ENCODE results near the gene SPACA5B.
"Not testable (repeated sequence)": the region's sequence is repeated elsewhere in the genome, so short reads cannot be mapped to it uniquely, and the experiment has no call there.

Gene SPACA5B
- total RNA-seq: 0 reads per million in 17 experiments

DNA sequence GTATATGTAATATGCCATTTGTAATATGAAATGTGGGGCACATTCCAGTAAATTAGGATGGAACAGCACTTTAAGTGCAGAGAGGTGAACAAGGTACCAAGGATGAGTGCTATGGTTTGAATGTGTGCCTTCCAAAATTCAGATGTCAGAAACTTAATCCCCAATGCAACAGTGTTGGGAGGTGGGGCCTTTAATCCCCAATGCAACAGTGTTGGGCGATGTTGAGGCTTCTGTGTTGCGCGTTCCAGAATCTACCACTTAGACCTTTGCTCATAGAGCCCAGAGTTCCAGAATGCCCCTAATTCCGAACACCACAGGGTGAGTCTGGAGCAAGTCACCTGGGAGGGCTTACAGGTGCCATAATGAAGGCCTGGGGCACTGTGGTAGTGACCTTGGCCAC is at the start of gene SPACA5B:
Gene SPACA5B (plus strand): TSS at position 301 of the 400 bp plus-strand sequence. CDS start 62 bp downstream, at position 363.
- DNase-seq: not testable (repeated sequence)

DNA sequence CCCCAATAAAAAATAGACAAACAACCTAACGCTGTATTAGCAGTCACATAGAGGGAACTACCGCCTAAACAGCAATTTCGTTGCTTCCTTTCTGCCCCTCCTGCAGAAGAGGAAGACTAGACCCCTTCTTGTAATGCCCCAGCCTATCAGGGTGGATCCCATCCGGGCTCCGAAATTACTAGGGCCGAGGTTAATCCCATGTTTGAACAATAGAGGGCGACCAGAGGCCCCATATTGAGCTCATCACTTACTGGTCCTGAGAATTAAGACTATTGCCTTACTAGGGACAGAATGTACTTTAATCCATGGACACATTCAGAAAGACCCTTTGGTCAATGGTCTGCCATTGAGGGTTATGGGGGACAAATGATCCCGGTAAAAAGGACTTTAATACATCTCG is 47.2 kb upstream of the SPACA5B start:
- DNase-seq: peak; percentile 50 to 58 (median 55)

DNA sequence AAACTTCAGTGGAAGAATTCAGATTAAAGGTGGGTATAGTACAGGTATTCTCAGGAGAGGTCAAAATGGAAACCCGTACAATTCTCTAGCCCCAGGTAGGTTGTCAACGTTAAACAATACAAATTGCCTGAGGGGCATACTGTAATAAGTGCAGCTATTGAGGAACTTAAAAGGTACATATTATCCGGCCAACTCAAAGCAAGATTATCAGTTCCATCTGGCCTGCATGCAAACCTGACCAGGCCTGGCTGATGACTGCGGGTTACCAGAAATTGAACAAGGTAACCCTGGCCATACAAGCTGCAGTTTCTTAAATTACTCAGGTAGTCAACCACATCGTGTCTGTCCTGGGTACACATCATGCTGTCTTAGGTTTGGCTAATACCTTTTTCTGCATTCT is 46.7 kb upstream of the SPACA5B start:
- no peak for DNase-seq

- peak in 1 of 4 experiments; percentile 1 for DNase-seq
These were observed 44.3 kb upstream of the SPACA5B start for GRCh38 chrX:48086082-48086481.

DNA sequence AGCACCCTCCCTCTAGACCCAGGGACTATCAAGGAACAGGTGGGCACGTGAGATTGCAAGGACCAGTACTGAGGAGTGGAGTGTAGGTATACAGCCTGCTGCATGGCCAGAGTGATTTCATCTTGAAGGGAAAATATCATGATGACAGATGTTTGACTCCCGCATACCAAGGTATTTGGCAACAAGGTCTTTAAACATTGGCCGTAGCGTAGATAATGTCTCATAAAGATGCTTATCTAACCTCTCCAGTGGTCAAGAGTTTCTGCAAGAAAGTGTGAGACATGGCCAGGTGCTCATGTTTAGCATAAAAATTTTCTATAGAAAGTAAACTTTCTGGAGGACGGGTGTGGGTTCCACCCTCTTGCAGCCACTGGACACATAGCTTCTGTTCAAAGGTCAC is 40.3 kb upstream of the SPACA5B start:
- no peak for DNase-seq

DNA sequence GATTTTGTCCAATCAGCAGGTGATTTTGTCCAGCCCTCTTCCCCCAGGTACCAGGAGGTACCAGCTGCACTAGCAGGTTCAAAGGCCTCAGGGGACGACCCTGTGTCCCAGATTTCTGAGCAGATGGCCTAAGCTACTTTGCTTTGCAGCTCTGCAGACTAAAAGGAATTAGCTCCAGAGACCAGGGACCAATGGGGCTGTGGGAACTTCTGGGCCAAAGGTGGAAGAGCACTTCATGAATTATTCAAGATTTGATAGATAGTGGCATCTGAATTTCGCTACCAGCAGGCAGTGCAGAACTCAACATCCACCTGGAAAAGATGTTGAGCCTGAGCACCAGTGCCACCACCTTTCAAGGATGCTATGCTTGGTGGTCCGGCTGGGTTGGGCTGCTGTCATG is 37.9 kb upstream of the SPACA5B start:
- not testable (repeated sequence) for DNase-seq

DNA sequence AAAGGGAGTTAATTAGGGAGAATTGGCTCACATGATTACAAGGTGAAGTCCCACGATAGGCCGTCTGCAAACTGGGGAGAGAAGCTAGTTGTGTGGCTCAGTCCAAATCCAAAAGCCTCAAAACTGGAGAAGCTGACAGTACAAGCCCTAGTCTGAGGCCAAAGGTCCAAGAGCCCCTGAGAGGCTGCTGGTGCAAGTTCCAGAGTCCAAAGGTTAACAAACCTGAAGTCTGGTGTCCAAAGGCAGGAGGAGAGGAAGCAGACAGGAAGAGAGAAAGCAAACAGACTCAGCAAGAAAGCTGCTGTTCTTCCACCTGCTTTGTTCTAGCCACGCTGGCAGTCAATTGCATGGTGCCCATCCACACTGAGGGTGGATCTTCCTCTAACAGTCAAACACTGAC is 29.0 kb upstream of the SPACA5B start:
- no peak for DNase-seq

DNA sequence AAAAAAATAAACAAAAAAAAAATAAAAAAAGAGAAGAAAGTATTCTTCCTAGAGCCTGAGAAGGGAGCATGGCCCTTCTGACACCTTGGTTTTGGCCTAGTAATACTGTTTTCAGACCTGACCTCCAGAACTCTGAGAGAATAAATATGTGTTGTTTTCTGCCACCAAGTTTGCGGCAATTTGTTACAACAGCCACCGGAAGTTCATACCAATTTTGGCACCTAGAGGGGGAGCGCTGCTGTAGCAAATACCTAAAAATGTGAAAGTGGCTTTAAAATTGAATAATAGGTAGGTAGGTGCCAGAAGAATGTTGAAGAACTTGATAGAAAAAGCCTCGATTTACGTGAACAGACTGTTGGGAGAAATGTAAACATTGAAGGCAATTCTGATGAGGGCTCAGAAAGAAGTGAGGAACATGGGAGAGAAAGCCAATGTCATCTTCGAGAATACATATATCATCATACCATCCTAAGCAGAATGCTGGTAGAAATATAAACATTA is 27.5 kb upstream of the SPACA5B start:
- no peak for DNase-seq

GRCh38 chrX:48107717-48108116 is 22.7 kb upstream of the SPACA5B start:
- DNase-seq: no peak

DNA sequence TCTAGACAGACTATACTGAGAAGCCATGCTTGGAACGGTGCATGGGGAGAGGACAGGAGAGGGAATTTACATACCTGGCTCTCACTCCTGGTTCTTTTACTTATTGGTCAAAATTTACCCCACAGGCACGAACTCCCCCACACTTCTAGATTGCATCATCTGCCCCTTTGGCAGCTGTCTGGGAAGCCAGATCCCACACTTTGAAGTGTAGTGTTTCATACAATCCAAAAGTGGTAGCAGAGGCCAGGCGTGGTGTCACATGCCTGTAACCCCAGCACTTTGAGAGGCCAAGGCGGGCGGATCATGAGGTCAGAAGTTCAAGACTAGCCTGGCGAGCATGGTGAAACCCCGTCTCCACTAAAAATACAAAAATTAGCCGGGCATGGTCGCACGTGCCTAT is 5.1 kb upstream of the SPACA5B start:
- DNase-seq: not testable (repeated sequence)

GRCh38 chrX:48132308-48132844 is 1.9 kb downstream of the SPACA5B start:
- DNase-seq: not testable (repeated sequence)

DNA sequence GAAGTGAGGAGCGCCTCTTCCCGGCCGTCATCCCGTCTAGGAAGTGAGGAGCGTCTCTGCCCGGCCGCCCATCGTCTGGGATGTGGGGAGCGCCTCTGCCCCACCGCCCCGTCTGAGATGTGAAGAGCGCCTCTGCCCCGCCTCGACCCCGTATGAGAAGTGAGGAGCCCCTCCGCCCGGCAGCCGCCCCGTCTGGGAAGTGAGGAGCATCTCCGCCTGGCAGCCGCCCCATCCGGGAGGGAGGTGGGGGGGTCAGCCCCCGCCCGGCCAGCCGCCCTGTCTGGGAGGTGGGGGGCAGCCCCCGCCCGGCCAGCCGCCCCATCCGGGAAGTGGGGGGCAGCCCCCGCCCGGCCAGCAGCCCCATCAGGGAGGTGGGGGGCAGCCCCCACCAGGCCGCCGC is 8.7 kb downstream of the SPACA5B start:
- DNase-seq: not testable (repeated sequence)

DNA sequence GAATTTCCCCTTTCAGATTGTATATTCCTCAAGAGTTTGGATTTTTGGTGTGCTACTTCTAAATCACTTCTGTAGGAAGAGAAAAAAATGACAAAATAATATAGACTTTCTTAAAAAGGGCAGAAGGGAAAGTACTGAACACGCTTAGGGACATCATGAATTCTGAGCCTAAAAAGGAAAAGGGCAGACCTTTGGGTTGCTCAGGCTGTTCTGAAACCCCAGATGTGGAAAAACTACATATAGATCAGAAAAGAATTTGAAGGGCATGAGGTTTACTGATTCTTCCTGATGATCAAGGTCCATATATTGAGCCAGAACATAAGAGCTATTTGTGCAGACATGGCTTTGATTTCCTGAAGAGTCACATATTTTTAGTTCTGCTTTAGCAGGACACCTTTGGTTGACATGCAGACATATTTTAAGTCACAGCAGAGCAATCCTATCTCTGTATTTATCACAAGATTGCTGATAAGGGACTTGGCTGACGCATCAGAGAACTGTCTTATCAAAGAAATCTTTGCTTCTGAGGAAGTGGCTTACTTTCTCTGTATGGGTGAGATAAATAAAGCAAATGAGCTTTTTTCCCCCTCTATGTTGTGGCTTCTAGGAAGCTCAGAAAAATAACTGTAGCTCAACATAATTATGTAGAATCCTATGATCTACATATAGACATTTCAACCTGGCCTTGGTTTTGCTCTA is 11.5 kb downstream of the SPACA5B start:
- DNase-seq: not testable (repeated sequence)

GRCh38 chrX:48142697-48143096 is 12.3 kb downstream of the SPACA5B start:
- DNase-seq: not testable (repeated sequence)

DNA sequence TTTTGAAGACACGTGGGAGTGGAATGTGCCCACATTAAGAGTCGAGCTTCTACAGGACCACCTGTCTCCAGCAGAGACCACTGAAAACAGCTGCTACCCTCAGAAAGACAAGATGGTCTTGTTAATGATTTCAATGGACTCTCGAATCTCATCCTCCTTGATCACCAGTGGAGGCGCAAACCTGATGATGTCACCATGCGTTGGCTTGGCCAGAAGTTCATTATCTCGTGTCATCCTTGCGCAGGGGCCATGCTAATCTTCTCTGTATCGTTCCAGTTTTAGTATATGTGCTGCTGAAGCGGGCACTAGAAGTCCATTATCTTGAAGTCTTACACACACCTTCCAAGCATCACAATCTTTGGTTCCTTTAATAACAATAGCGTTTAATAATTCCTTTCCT is 23.3 kb downstream of the SPACA5B start:
- no peak for DNase-seq

GRCh38 chrX:48154796-48155195 is 24.4 kb downstream of the SPACA5B start:
- DNase-seq: no peak

- no peak for DNase-seq
These were observed 25.6 kb downstream of the SPACA5B start for GRCh38 chrX:48156014-48156413.

- DNase-seq: no peak
These were observed 34.8 kb downstream of the SPACA5B start for GRCh38 chrX:48165241-48165640.

DNA sequence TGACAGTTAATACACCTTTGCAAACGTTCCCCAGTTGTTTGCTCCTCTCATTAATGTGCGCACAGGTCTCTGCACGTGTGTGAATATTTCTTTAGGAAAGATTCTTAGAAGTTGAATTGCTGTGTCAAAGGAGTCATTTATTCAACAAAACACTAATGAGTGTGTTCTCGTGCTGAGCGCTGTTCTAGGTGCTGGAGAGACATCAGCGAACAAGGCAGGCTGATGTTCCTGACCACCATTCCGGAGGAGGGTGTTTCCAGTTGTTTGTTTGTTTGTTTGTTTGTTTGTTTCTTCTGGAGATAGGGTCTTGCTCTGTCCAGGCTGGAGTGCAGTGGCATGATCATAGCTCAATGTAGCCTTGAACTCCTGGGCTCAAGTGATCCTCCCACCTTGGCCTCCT is 35.9 kb downstream of the SPACA5B start:
- not testable (repeated sequence) for DNase-seq

- DNase-seq: no peak
These were observed 49.3 kb downstream of the SPACA5B start for GRCh38 chrX:48179691-48180090.

DNA sequence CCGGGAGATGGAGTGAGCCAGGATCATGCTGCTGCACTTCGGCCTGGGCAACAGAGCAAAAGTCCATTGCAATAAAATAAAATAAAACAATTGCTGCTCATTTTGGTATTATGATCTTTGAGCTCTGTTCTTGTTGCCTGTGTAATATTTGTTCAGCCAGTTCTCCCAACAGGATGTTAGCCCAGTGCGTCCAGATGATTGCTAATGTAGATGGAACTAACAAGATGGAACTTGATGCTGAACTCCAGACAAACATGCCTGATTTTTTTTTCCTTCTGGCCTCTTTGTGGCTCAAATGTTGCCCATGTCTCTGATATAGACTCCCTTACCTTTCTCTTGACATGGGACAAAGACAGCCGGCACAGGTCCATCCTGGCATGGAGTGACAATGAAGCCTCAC is 50.4 kb downstream of the SPACA5B start:
- no peak for DNase-seq

- not testable (repeated sequence) for DNase-seq
These were observed 51.5 kb downstream of the SPACA5B start for GRCh38 chrX:48181882-48182281.
